B cell (primary cell): ENCODE measurements around the gene ARMC9.

Experiments
- EZH2 ChIP-seq: IDR thresholded peaks from 2 replicates; pipeline ENCODE4 v1.6.1; 2012; ENCODE audit warnings: borderline replicate concordance, low read depth, mild to moderate bottlenecking, moderate library complexity, low read length; ENCODE audit not compliant: insufficient read depth, poor library complexity, severe bottlenecking
- TF ChIP-seq, protein P1 (sequence below): fragments of 200-600 bp; IDR thresholded peaks from one replicate; pipeline ENCODE4 v1.8.0; 2022; ENCODE audit warnings: antibody characterized with exemption, mild to moderate bottlenecking

DNA sequence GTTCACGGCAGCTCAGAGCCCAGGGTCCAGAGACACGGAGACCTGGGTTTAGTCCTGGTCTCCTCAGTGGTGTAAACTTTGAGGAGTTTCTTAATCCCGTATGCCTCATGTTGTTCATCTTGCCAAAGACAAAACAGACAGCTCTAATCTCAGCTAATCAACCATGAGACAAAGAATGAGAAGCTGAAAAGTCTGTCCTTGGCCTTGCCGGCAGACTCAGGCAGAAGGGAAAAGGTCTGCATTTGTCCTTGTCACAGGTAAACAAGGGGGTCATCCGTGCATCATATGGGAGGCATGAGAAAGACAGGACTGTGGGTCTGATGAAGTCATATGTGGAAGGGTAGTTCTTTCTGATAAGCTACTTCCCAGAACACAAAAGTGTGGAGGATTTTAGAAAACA, 1.8 kb upstream of the ARMC9 start:
- TF ChIP-seq, protein P1, sequence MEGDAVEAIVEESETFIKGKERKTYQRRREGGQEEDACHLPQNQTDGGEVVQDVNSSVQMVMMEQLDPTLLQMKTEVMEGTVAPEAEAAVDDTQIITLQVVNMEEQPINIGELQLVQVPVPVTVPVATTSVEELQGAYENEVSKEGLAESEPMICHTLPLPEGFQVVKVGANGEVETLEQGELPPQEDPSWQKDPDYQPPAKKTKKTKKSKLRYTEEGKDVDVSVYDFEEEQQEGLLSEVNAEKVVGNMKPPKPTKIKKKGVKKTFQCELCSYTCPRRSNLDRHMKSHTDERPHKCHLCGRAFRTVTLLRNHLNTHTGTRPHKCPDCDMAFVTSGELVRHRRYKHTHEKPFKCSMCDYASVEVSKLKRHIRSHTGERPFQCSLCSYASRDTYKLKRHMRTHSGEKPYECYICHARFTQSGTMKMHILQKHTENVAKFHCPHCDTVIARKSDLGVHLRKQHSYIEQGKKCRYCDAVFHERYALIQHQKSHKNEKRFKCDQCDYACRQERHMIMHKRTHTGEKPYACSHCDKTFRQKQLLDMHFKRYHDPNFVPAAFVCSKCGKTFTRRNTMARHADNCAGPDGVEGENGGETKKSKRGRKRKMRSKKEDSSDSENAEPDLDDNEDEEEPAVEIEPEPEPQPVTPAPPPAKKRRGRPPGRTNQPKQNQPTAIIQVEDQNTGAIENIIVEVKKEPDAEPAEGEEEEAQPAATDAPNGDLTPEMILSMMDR, result no peak
- TF ChIP-seq EZH2, result no peak
